H9 (cell line): ENCODE data around the gene TMEM81. TPM values are rescaled to one million over a fixed set of nuclear protein-coding genes. Genes with fewer than 3 reads are reported as not detected.

Experiments used
- DNase-seq: peaks from one replicate; pipeline ENCODE4 v3.0.0-alpha.2; 2017
- H2AFZ ChIP-seq: one replicate; pipeline ENCODE4 v1.6.1; 2013; ENCODE audit warnings: mild to moderate bottlenecking, low read length, control low read depth, moderate library complexity
- H2AK5ac ChIP-seq: 2 replicates; pipeline ENCODE4 v1.6.1; 2013; ENCODE audit warnings: low read length, control low read depth, mixed read lengths; ENCODE audit not compliant: insufficient read length
- H2BK120ac ChIP-seq: one replicate; pipeline ENCODE4 v1.6.1; 2013; ENCODE audit warnings: low read depth, mild to moderate bottlenecking, low read length, control low read depth, inconsistent platforms; ENCODE audit not compliant: poor library complexity, severe bottlenecking
- H2BK12ac ChIP-seq: 2 replicates; pipeline ENCODE4 v1.6.1; 2013; ENCODE audit warnings: low read length, control low read depth, mixed read lengths, low read depth; ENCODE audit not compliant: insufficient read length
- H2BK15ac ChIP-seq: 2 replicates; pipeline ENCODE4 v1.6.1; 2013; ENCODE audit warnings: low read depth, low read length, control low read depth
- H2BK20ac ChIP-seq: one replicate; pipeline ENCODE4 v1.6.1; 2013; ENCODE audit warnings: low read depth, mild to moderate bottlenecking, low read length, control low read depth, inconsistent platforms; ENCODE audit not compliant: poor library complexity, severe bottlenecking
- H2BK5ac ChIP-seq: 2 replicates; pipeline ENCODE4 v1.6.1; 2013; ENCODE audit warnings: low read length, control low read depth, mixed read lengths; ENCODE audit not compliant: insufficient read length
- H3K14ac ChIP-seq: 2 replicates; pipeline ENCODE4 v1.6.1; 2013; ENCODE audit warnings: low read length, control low read depth; ENCODE audit not compliant: insufficient read depth
- H3K18ac ChIP-seq: 2 replicates; pipeline ENCODE4 v1.6.1; 2013; ENCODE audit warnings: low read depth, mild to moderate bottlenecking, mixed read lengths, low read length, control low read depth; ENCODE audit not compliant: insufficient read length
- H3K23ac ChIP-seq: 2 replicates; pipeline ENCODE4 v1.6.1; 2013; ENCODE audit warnings: low read length, control low read depth, mixed read lengths, low read depth; ENCODE audit not compliant: insufficient read length
- H3K23me2 ChIP-seq: 2 replicates; pipeline ENCODE4 v1.6.1; 2013; ENCODE audit warnings: low read depth, mild to moderate bottlenecking, mixed read lengths, low read length, control low read depth; ENCODE audit not compliant: insufficient read length, poor library complexity, severe bottlenecking
- H3K27ac ChIP-seq: 2 replicates; pipeline ENCODE4 v1.5.1; 2013; ENCODE audit warnings: low read length, control low read depth, mixed read lengths, low read depth; ENCODE audit not compliant: insufficient read length
- H3K27me3 ChIP-seq: 2 replicates; pipeline ENCODE4 v1.6.1; 2013; ENCODE audit warnings: low read length, control low read depth, inconsistent platforms; ENCODE audit not compliant: insufficient read depth
- H3K4ac ChIP-seq: 2 replicates; pipeline ENCODE4 v1.6.1; 2013; ENCODE audit warnings: low read depth, mild to moderate bottlenecking, control low read depth, inconsistent platforms, low read length, moderate library complexity
- H3K4me1 ChIP-seq: 2 replicates; pipeline ENCODE4 v1.6.1; 2013; ENCODE audit warnings: low read length, control low read depth, inconsistent platforms; ENCODE audit not compliant: insufficient read depth
- H3K4me2 ChIP-seq: 2 replicates; pipeline ENCODE4 v1.6.1; 2013; ENCODE audit warnings: low read length, control low read depth, mixed read lengths; ENCODE audit not compliant: insufficient read length, insufficient read depth
- H3K56ac ChIP-seq: 2 replicates; pipeline ENCODE4 v1.6.1; 2013; ENCODE audit warnings: low read depth, mild to moderate bottlenecking, mixed read lengths, low read length, control low read depth; ENCODE audit not compliant: insufficient read length
- H3K79me1 ChIP-seq: 2 replicates; pipeline ENCODE4 v1.6.1; 2013; ENCODE audit warnings: low read depth, mild to moderate bottlenecking, moderate library complexity, low read length, control low read depth, inconsistent platforms; ENCODE audit not compliant: insufficient read depth, poor library complexity, severe bottlenecking
- H3K79me2 ChIP-seq: 2 replicates; pipeline ENCODE4 v1.6.1; 2013; ENCODE audit warnings: low read length, control low read depth, inconsistent platforms; ENCODE audit not compliant: insufficient read depth
- H3K9ac ChIP-seq: 2 replicates; pipeline ENCODE4 v1.6.1; 2013; ENCODE audit warnings: low read length, control low read depth, mixed read lengths; ENCODE audit not compliant: insufficient read length; ENCODE audit errors: extremely low read depth
- H3K9me3 ChIP-seq: one replicate; pipeline ENCODE4 v1.6.1; 2013; ENCODE audit warnings: low read depth, low read length, inconsistent platforms; ENCODE audit not compliant: control insufficient read depth
- H3T11ph ChIP-seq: one replicate; pipeline ENCODE4 v1.6.1; 2013; ENCODE audit warnings: mild to moderate bottlenecking, low read length, control low read depth, inconsistent platforms
- H4K20me1 ChIP-seq: one replicate; pipeline ENCODE4 v1.6.1; 2013; ENCODE audit not compliant: control insufficient read depth, insufficient read length, insufficient read depth
- H4K5ac ChIP-seq: 2 replicates; pipeline ENCODE4 v1.6.1; 2013; ENCODE audit warnings: low read depth, mild to moderate bottlenecking, mixed read lengths, low read length, control low read depth; ENCODE audit not compliant: insufficient read length
- H4K8ac ChIP-seq: replicated peaks from 2 replicates; pipeline ENCODE4 v1.6.1; 2013; ENCODE audit warnings: low read length, control low read depth, mixed read lengths, low read depth; ENCODE audit not compliant: insufficient read length
- H4K91ac ChIP-seq: 2 replicates; pipeline ENCODE4 v1.6.1; 2013; ENCODE audit warnings: low read depth, mild to moderate bottlenecking, moderate library complexity, mixed read lengths, low read length, control low read depth; ENCODE audit not compliant: insufficient read length
- H3K27ac Mint-ChIP-seq, 3 experiments: 2 replicates in 2 of 3; 3 replicates in 1 of 3; pipeline ENCODE4 v1.8.0; 2020 to 2021; ENCODE audit warnings: mixed read lengths in 3 of 3, mild to moderate bottlenecking in 1 of 3, moderate library complexity in 1 of 3
- H3K27me3 Mint-ChIP-seq: 2 replicates; pipeline ENCODE4 v1.8.0; 2021; ENCODE audit warnings: low read depth, mild to moderate bottlenecking, moderate library complexity, mixed read lengths
- H3K36me3 Mint-ChIP-seq, 3 experiments: 2 replicates in 2 of 3; 3 replicates in 1 of 3; pipeline ENCODE4 v1.8.0; 2020 to 2021; ENCODE audit warnings: low read depth in 3 of 3, mixed read lengths in 3 of 3; ENCODE audit not compliant: insufficient read depth in 1 of 3
- H3K4me1 Mint-ChIP-seq, 2 experiments: 2 replicates each; pipeline ENCODE4 v1.8.0; 2020; ENCODE audit warnings: mixed read lengths in 2 of 2
- H3K4me3 Mint-ChIP-seq, 2 experiments: 2 replicates in 1 of 2; 3 replicates in 1 of 2; pipeline ENCODE4 v1.8.0; 2020 to 2021; ENCODE audit warnings: mild to moderate bottlenecking in 2 of 2, mixed read lengths in 2 of 2, moderate library complexity in 1 of 2
- H3K9me3 Mint-ChIP-seq, 2 experiments: 2 replicates in 1 of 2; 3 replicates in 1 of 2; pipeline ENCODE4 v1.8.0; 2020; ENCODE audit warnings: mild to moderate bottlenecking in 2 of 2, mixed read lengths in 2 of 2, moderate library complexity in 1 of 2
- CTCF ChIP-seq: fragments of 200-600 bp; sonication (generic); conservative IDR thresholded peaks from 3 replicates; pipeline ENCODE4 v1.8.0; 2021; ENCODE audit warnings: antibody characterized with exemption, mild to moderate bottlenecking
- WGBS: extraction: QIAGEN DNeasy Blood & Tissue Kit; methylation state at CpG from one replicate; pipeline ENCODE4 v1.1.7; 2013; ENCODE audit warnings: missing lambda C conversion rate, low lambda C conversion rate, mixed read lengths; ENCODE audit not compliant: insufficient read length; ENCODE audit errors: extremely low coverage; 5-methylcytosine and 5-hydroxymethylcytosine counted together
- total RNA-seq: library from RNA; stranded (reverse); gene quantifications from 2 replicates; pipeline ENCODE4 v1.2.1, GENCODE V29; 2021

Gene TMEM81
- total RNA-seq, 1 experiment from 2014 or later = 3.0 TPM

GRCh38 chr1:205041001-205041715 is 43.1 kb downstream of the TMEM81 start:
- no peak overlapping the region for H3K27ac Mint-ChIP-seq
- H3K36me3 Mint-ChIP-seq = no peaks in the 10 kb centered on the region

More at GRCh38 chr1:205041001-205041715, 43.1 kb downstream of the TMEM81 start:
- no peak overlapping the region for H2BK12ac ChIP-seq
- no peaks in the 10 kb centered on the region for H3K23me2 ChIP-seq
- H3K9me3 ChIP-seq = no peaks in the 10 kb centered on the region
- peaks cover 24 to 26% of the 10 kb centered on the region in 2 experiments for H3K4me1 Mint-ChIP-seq
- no peak overlapping the region for H3K56ac ChIP-seq
- no peaks in the 10 kb centered on the region for H3K79me1 ChIP-seq
- H3K27me3 ChIP-seq = no peaks in the 10 kb centered on the region; the same call in 1 of the 2 replicates
- H3K23ac ChIP-seq = no peak overlapping the region
- no peak overlapping the region for H4K91ac ChIP-seq
- no peak overlapping the region for H4K8ac ChIP-seq
- no peak overlapping the region for H3T11ph ChIP-seq
- H2BK5ac ChIP-seq = no peak overlapping the region
- no peak overlapping the region for H3K27ac ChIP-seq
- H2AFZ ChIP-seq = no peak overlapping the region
- no peak overlapping the region for H4K5ac ChIP-seq
- no peak overlapping the region for H3K4ac ChIP-seq
- no peak for TF ChIP-seq CTCF
- no peak overlapping the region for H2BK15ac ChIP-seq
- H3K27me3 Mint-ChIP-seq = peaks cover 80% of the 10 kb centered on the region
- H3K79me2 ChIP-seq = no peaks in the 10 kb centered on the region
- H3K9ac ChIP-seq = no peak overlapping the region
- no peaks in the 10 kb centered on the region for H4K20me1 ChIP-seq
- no peak overlapping the region for H2AK5ac ChIP-seq
- no peak overlapping the region for H3K4me2 ChIP-seq
- H3K4me1 ChIP-seq = peaks cover 12% of the 10 kb centered on the region; the same call in 1 of the 2 replicates
- WGBS = no CpG with 5 or more reads among the region's 4 CpGs
- H2BK120ac ChIP-seq = no peak overlapping the region
- no peak overlapping the region for H3K14ac ChIP-seq
- H3K4me3 Mint-ChIP-seq = no peak overlapping the region
- DNase-seq = no peak
- H3K9me3 Mint-ChIP-seq = no peaks in the 10 kb centered on the region; a peak in 1 of 5 replicates
- no peak overlapping the region for H2BK20ac ChIP-seq
- no peak overlapping the region for H3K18ac ChIP-seq
